NCI-H1417 (cell line): ENCODE measurements around the gene COL18A1.
"Not testable (repeated sequence)": the region's sequence is repeated elsewhere in the genome, so short reads cannot be mapped to it uniquely, and the experiment has no call there.

Source experiments
- DNase-seq, 3 experiments: peaks; one replicate each; lab custom pipeline; 2025; lab: John Stamatoyannopoulos, UW

The COL18A1 gene

GRCh38 chr21:45560106-45561021, 155.4 kb downstream of the COL18A1 start:
- DNase-seq, result no peak

GRCh38 chr21:45561241-45561640, 156.3 kb downstream of the COL18A1 start:
- DNase-seq, result not testable (repeated sequence)

GRCh38 chr21:45562402-45562801, 157.4 kb downstream of the COL18A1 start:
- DNase-seq, result no peak

- no peak for DNase-seq
Observed at GRCh38 chr21:45562965-45563364, 158.0 kb downstream of the COL18A1 start.
